ENCODE data around the gene PEX16.

The PEX16 gene

DNA sequence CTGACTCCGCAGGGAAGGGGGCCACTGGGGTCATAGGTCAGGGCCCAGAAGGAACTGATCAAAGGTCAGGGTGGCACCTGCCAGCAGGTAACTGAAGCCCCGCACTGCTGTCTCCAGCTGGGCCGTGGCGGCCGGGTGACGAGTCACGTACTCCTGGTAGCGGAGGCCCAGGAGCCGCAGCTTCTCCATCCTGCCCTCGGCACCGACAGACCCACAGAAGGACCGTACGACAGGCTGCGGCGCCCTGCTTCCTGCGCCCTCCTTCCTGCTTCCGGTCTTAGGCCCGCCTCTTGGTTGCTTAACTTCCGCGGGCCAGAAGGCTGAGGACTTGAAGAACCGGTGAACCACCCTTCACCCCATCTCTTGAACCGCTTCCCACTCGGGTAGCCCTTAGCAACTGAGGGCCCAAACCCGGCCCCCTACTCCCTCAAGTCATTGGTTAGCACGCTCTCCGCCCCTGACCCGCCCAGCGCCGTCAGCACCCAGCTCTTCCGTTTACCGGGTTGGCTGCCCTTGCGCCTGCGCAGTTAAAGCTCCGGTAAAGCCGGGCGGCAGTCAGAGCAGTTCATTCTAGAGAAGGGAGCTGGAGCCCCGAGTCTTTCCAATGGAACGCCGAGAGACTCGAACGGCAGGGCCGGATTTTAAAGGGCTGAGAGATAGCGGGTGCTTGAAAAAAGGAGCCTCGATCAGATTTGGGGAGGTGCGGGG lies at the start of gene PEX16:
Gene PEX16, minus strand, starts transcription at position 255 of the 708 bp plus-strand sequence. Its CDS starts 66 bp downstream, at position 189.
- DNase-seq (ENCODE audit: low read depth): peak; percentile 94

DNA sequence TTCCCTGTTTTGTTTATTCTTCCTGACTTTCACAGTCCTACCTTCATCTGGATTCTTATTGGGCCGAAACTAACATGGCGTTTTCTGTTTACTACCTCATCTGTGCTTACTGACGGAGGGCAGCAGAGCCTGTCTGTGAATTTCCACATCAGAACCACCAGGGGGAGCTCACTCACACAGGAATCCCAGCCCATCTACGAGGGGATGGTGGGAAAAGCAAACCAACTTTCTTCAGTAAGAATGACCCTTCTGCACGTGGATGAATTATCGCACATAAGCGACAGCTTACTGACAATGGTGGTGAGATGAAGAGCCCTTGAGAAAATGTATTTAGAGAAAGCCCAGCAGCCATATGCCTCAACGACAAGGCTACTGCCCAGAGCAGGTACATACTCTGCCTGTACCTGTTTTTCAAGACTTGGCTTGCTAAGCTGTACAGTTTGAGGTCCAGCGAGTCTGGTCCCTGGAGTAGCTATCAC lies 47.3 kb upstream of the PEX16 start:
- DNase-seq (ENCODE audit: low read depth): peak; percentile 34

GRCh38 chr11:45961751-45962240 lies 44.1 kb upstream of the PEX16 start:
- no peak for DNase-seq (ENCODE audit: low read depth)

- no peak for DNase-seq (ENCODE audit: low read depth)
Measured at GRCh38 chr11:45960387-45961095, 42.9 kb upstream of the PEX16 start.

GRCh38 chr11:45959851-45960250 lies 42.2 kb upstream of the PEX16 start:
- DNase-seq (ENCODE audit: low read depth): no peak

- no peak for DNase-seq (ENCODE audit: low read depth)
Measured at GRCh38 chr11:45949992-45950407, 32.3 kb upstream of the PEX16 start.

DNA sequence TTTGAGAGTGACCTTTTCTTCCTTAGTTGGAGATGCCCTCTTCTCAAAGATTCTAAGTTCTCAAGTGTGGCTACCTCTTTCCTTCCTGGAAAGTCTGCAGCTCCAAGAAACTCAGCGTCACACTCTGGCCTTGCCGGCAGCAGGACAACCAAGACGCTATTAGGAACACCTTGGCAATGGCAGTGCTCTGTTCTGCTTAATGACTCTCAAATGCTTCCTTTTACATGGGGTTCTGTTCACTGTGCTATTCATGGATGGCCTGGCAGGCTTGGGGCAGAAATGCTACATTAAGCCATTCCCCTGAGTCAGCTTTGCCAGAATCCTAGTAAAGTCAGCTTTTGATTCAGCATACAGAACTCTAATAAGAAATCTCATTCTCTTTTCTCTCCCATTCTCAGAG lies 30.7 kb upstream of the PEX16 start:
- no peak for DNase-seq (ENCODE audit: low read depth)

DNA sequence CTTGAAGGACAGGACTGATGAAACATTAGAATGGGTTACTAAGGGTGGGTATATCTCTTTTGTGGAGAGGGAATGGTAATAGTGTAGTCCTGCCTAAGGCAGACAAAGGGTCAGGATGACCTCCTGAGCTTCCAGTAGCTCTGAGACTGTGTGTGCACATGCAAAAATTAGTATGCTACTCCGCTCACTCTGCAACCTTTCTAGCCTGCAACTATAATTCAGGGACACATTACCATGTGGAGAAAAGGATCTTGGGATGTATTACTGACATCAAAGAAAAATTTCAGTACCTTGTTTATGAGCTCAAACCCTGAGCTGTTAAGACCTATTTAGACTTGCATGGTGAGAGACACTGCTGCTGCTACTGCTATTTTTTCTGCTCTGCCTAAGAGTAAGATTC lies 30.2 kb upstream of the PEX16 start:
- DNase-seq (ENCODE audit: low read depth): no peak

- no peak for DNase-seq (ENCODE audit: low read depth)
Measured at GRCh38 chr11:45945397-45945999, 27.8 kb upstream of the PEX16 start.

DNA sequence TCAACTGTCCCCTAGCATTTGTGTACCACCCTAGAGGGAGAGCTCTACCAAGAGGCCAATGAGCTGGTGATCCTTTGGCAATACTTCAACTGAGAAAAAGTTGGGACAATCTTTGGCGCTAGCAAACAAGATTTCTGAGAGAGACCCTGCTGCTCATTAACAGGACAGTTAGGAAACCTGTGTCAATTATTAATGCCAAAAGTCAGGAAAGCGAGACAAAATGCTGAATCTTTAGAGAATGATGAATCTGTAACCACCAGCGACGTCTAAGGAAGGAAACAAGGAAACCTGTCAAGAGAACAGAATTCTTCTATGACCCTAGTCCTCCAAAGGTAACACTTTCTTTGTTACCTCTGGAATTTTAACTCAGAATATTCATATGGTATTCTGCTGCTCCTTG lies 24.7 kb upstream of the PEX16 start:
- DNase-seq (ENCODE audit: low read depth): no peak

GRCh38 chr11:45941285-45941684 lies 23.6 kb upstream of the PEX16 start:
- no peak for DNase-seq (ENCODE audit: low read depth)

GRCh38 chr11:45939836-45940235 lies 22.2 kb upstream of the PEX16 start:
- DNase-seq (ENCODE audit: low read depth): no peak

DNA sequence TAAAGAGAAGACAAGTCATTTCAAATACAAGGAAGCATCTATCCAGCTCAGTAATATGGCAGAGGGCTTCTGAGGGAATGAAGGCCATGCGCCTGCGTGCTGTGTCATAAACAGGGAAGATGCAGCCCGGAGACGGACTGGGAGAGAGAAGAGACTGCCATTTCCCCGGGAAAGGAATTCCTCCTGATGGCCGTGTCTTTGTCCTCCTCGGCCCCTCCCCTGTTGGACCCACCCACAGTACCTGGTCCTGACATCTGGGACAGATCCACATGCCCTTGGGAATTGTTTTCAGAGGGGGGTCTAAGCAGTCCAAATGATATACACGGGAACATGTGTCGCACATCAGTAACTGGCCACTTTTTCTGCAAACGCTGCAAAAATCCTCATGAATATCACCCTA lies 20.2 kb upstream of the PEX16 start:
- no peak for DNase-seq (ENCODE audit: low read depth)

- DNase-seq (ENCODE audit: low read depth): no peak
Measured at GRCh38 chr11:45936511-45937054, 18.9 kb upstream of the PEX16 start.

DNA sequence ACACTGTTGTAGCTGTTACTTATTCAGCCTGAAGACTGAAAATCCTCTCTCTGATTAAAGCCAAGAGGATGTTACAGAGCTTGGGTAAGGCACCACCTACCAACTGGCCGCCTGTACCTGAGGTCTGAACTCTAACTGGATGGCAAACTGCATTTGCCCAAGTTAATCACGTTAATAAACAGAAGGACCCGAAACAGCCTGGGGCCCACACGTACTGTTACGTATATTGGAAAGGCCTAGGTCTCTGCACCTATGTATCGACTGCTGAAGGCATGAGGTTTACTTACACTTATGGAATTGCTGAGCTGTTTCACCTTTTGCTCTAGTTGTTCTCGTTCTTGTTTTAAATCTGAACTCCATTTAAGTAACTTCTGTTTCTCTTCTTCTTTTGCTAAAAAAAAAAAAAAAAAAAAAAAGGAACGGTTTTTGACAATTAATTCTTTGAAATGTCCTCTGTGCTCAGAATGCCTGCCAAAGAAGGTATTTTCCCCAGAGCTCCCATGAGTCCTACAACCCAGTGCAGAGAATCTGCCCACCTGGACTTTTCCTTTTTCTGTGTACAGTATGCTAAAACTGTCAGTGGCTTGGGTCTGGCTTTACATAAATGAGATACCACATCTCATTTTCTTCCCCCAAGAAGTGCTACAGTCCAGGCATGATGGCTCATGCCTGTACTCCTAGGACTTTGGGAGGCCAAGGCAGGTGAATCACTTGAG lies 17.8 kb upstream of the PEX16 start:
- no peak for DNase-seq (ENCODE audit: low read depth)

- DNase-seq (ENCODE audit: low read depth): no peak
Measured at GRCh38 chr11:45934580-45935318, 17.1 kb upstream of the PEX16 start.

- no peak for DNase-seq (ENCODE audit: low read depth)
Measured at GRCh38 chr11:45933846-45934579, 16.3 kb upstream of the PEX16 start.

DNA sequence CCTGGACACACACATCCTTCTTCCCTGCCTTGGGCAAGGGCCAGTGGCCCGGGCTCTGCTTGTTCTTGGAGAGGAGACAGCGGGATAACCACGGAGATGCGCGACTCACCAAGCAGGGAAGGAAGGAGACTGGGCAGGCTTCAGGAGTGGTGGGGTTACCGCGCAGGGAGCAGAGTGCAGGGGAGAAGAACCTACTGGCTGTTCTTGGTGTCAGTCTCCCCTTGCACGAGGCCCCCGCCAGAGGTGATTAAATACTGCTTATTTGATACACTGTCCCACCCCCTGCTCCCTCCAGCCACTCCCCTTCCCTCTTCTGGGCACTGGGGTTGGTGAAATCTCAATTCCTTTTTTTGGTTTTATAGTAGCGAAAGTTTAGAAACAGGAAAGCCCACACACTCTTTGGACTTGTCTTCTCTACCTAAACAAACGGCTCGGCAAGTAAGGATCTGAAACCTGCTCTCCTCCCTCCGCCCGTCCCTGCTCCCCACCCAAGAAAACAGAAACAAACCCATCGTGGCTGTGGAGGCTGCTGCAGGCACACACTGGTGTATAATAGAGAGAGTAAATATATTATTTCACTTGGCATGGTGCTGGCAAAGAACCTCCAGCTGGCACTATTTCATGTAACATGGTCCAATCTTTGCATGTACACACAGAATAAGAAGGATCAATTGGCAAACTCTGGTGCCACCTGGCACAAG lies 15.6 kb upstream of the PEX16 start:
- DNase-seq (ENCODE audit: low read depth): no peak

DNA sequence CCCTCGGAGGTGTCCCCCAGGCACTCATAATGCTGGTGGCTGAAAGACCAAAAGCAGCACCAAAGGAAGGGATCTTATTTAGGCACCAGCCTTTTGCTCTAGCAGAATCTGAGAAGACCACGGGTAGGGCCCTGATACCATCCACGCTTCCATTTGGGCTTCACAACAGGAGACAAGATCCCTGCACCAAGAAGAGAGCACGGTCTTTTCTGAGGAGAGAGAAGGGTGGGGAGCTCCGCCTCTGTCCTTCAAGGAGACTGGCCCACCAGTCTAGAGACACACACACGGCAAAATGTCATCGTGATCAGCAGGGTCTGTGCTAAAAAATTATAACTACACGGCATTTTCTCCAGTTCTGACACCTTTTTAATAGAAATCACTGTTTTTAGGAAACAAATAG lies 14.5 kb upstream of the PEX16 start:
- DNase-seq (ENCODE audit: low read depth): no peak

- DNase-seq (ENCODE audit: low read depth): no peak
Measured at GRCh38 chr11:45931739-45932138, 14.1 kb upstream of the PEX16 start.
